Neural cell (in vitro differentiated cells): ENCODE results near the gene ANO1.

ENCODE experiments used
- CTCF ChIP-seq: fragments of 450-650 bp; IDR thresholded peaks from 2 replicates; pipeline ENCODE4 v1.5.1; 2014; ENCODE audit warnings: antibody characterized with exemption, mild to moderate bottlenecking, moderate library complexity; ENCODE audit not compliant: poor library complexity, severe bottlenecking
- EP300 ChIP-seq: fragments of 450-650 bp; conservative IDR thresholded peaks from 2 replicates; pipeline ENCODE4 v1.6.1; 2014; ENCODE audit warnings: antibody characterized with exemption, mild to moderate bottlenecking, moderate library complexity; ENCODE audit not compliant: poor library complexity, severe bottlenecking
- EZH2 ChIP-seq: fragments of 200-600, 300-800 bp; shearing (Covaris generic), sonication (generic); IDR thresholded peaks from 2 replicates; pipeline ENCODE4 v1.6.1; 2014; ENCODE audit warnings: antibody characterized with exemption, low read length, borderline replicate concordance, mild to moderate bottlenecking; ENCODE audit not compliant: insufficient read depth, poor library complexity, severe bottlenecking
- MXI1 ChIP-seq: fragments of 450-650 bp; conservative IDR thresholded peaks from 2 replicates; pipeline ENCODE4 v1.6.1; 2014; ENCODE audit warnings: antibody characterized with exemption, mild to moderate bottlenecking; ENCODE audit not compliant: poor library complexity, severe bottlenecking
- POLR2AphosphoS5 ChIP-seq: IDR thresholded peaks from 2 replicates; pipeline ENCODE4 v1.6.1; 2012
- RAD21 ChIP-seq: fragments of 450-650 bp; conservative IDR thresholded peaks from 2 replicates; pipeline ENCODE4 v1.6.1; 2014; ENCODE audit warnings: antibody characterized with exemption, mild to moderate bottlenecking, moderate library complexity
- REST ChIP-seq: IDR thresholded peaks from 2 replicates; pipeline ENCODE4 v1.6.1; 2012; ENCODE audit warnings: borderline replicate concordance
- TAF1 ChIP-seq: IDR thresholded peaks from 2 replicates; pipeline ENCODE4 v1.6.1; 2012; ENCODE audit warnings: low read depth

GRCh38 chr11:70064726-70065317, 13.3 kb upstream of the ANO1 start:
- TF ChIP-seq CTCF (no peak), RAD21 (no peak), EP300 (no peak), TAF1 (no peak), POLR2AphosphoS5 (no peak), MXI1 (no peak), EZH2 (no peak), REST (no peak)
